ENCODE data around the gene DMC1. TPM values are rescaled to one million over a fixed set of nuclear protein-coding genes. Genes with fewer than 3 reads are reported as not detected.

The DMC1 gene
- total and polyA plus RNA-seq, 10 of the 15 experiments (the other 5 are each of a cell fraction or from before 2014, with no cell fraction given) = 1.0 to 21.0 (median 4.5) TPM

GRCh38 chr22:38519453-38520250 lies 50.3 kb downstream of the DMC1 start (continued):
- TF ChIP-seq ETV6 (conservative IDR thresholded peaks at IDR 0.05 in 1 of 2, IDR thresholded peaks at IDR 0.05 in 1 of 2; ENCODE audit: borderline replicate concordance in 1 of 2, low read depth in 1 of 2) (no peak), E2F4 (IDR thresholded peaks at IDR 0.05; ENCODE audit: low read depth, low read length) (no peak)

- WGBS (ENCODE audit: insufficient coverage, insufficient replicate concordance, low lambda C conversion rate, missing lambda C conversion rate) = 78% methylated on average over 4 of the region's 4 CpGs
- intact Hi-C loops (cut with micrococcal nuclease; ENCODE audit: unreplicated experiment) = no loop called here
- Histone ChIP-seq H3K4me3 (no peak overlapping the region), H3K9me3 (replicated peaks; ENCODE audit: control insufficient read depth, insufficient read depth, low read length) (no peaks in the 10 kb centered on the region), H4K20me1 (ENCODE audit: control insufficient read depth, insufficient read depth) (no peaks in the 10 kb centered on the region), H3K9ac (ENCODE audit: control insufficient read depth, insufficient read depth, low read length) (no peak overlapping the region), H3K36me3 (ENCODE audit: control insufficient read depth in 2 of 2, insufficient read depth in 2 of 2, low read length in 1 of 2) (no peaks in the 10 kb centered on the region), H2AFZ (ENCODE audit: control insufficient read depth, low read depth, low read length) (no peak overlapping the region), H3K4me1 (ENCODE audit: control insufficient read depth, insufficient read depth, low read length) (no peaks in the 10 kb centered on the region), H3K4me2 (ENCODE audit: control insufficient read depth, insufficient read depth) (no peak overlapping the region), H3K27me3 (replicated peaks in 1 of 2; ENCODE audit: control insufficient read depth in 2 of 2, insufficient read depth in 2 of 2, low read length in 1 of 2) (no peaks in the 10 kb centered on the region), H3K79me2 (ENCODE audit: control insufficient read depth, insufficient read depth, low read length) (no peaks in the 10 kb centered on the region), H3K27ac (ENCODE audit: control insufficient read depth, insufficient read depth) (no peak overlapping the region)
- BruUV-seq (replicated peaks) = no TSS peak
- ChIA-PET SMC1A (ENCODE audit: uncharacterized antibody, unreplicated experiment) (interaction anchor here (0.7 kb wide), 2 partner anchors 103 to 601 kb away, joined by 3 to 5 read pairs; no protein-coding TSS in a partner anchor), CTCF (interaction anchor here (1.2 to 1.5 kb wide), 2 partner anchors 7 to 16 kb away, joined by 3 read pairs; no protein-coding TSS in a partner anchor), POLR2A (no interaction called here), RAD21 (ENCODE audit: unreplicated experiment) (no interaction called here)
- no peak for TF ChIP-seq NFYA (IDR thresholded peaks at IDR 0.05; ENCODE audit: borderline replicate concordance, low read depth, low read length)
- TF ChIP-seq SREBF2 (IDR thresholded peaks at IDR 0.05; ENCODE audit: low read length) = no peak
- TF ChIP-seq IRF3 (IDR thresholded peaks at IDR 0.05) = no peak
- TF ChIP-seq ZNF687 (IDR thresholded peaks at IDR 0.05) = no peak
- no peak for TF ChIP-seq RELB (IDR thresholded peaks at IDR 0.05; ENCODE audit: low read depth)
- TF ChIP-seq FOXM1 (IDR thresholded peaks at IDR 0.05; ENCODE audit: low read depth, low read length) = no peak
- FAIRE-seq (no peak), ATAC-seq (no peak), DNase-seq (ENCODE audit: low read depth, low spot score) (no peak)
- in situ Hi-C loops (cut with MboI) = no loop called here
These were observed 51.4 kb downstream of the DMC1 start for GRCh38 chr22:38518620-38519019.

All from GM12878 (cell line).